Mucosa of gallbladder (tissue), 1 donor: ENCODE measurements around the gene SLC2A3. TPM values are rescaled to one million over a fixed set of nuclear protein-coding genes. Genes with fewer than 3 reads are reported as not detected.
A peak's percentile ranks its signal among the peaks of the same experiment; 100 is the strongest.
"Not testable (repeated sequence)": the region's sequence is repeated elsewhere in the genome, so short reads cannot be mapped to it uniquely, and the experiment has no call there.

Experiments used
- DNase-seq: peaks from one replicate; pipeline ENCODE4 v3.0.0-alpha.2; 2020; ENCODE audit warnings: low spot score
- total RNA-seq: library from RNA; stranded (reverse); gene quantifications from one replicate; pipeline ENCODE4 v1.2.1, GENCODE V29; 2021
- donor health status: DM: no; HTN: no; CAD: no.

SLC2A3 gene
- total RNA-seq, 1 donor from 2014 or later, result 50.6 TPM

- DNase-seq, result no peak
These were observed 19.1 kb downstream of the SLC2A3 start for GRCh38 chr12:7916936-7917335.

DNA sequence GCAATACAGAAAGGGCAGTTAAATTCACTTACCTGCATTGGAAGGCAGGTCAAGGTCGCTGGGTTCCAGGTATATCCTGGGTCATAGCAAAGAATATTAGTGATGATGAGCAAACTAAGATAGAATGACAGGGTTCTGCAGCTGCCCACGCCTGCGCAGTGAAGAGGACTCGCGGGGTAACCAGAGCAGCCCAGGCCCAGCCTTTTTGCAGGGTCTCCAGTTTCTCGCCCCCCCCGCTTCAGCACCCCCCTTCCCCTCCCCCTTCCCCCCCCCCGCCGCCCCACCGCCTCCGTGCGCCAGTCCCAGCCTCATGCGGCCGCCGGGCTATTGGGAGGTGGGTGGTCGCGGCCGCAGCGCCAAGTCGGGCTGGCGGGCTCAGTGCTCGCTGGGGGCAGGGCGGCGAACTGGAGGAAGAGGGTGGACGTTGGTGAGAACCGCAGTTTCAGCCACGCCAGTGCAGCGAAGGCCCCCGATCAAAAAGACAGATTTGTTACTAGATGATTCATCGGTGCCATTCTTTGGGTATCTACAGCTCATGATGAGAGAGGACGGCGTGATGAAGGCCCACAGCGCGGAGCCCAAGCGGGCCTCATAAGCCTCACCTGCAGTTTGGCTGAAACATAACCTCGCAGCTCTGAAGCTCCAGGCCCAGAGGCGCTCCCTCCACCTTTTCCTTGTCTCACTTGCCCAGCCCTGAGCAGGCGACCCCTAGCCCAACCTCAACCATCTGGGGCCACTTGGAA is 20.2 kb downstream of the SLC2A3 start:
- no peak for DNase-seq

DNA sequence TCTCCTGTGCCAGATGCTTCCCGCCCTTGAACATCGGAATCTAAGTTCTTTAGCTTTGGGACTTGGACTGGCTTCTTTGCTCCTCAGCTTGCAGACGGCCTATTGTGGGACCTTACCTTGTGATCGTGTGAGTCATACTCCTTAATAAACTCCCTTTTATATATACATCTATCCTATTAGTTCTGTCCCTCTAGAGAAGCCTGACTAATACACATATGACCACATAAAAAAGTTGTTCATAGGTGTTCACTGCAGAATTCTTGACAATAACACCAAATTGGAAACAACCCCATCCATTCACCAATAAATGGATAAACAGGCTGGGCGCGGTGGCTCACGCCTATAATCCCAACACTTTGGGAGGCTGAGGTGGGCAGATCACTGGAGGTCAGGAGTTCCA is 25.9 kb downstream of the SLC2A3 start:
- DNase-seq, result not testable (repeated sequence)

DNA sequence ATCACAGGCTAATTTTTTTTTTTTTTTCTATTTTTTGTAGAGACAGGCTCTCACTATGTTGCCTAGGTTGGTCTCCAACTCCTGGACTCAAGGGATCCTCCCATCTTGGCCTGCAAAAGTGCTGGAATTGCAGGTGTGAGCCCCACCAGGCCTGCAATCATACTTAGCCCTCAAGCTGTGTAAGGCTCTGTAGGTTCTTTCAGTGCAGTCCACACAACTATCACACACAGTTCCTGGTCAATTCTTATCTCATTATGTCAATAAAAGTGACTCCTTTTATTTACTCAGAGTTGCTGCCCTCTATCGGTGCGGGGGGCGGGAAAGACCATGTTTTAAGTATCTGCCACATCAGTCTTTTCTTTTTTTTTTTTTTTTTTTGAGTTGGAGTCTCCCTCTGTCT is 29.0 kb downstream of the SLC2A3 start:
- DNase-seq, result peak; percentile 67

DNA sequence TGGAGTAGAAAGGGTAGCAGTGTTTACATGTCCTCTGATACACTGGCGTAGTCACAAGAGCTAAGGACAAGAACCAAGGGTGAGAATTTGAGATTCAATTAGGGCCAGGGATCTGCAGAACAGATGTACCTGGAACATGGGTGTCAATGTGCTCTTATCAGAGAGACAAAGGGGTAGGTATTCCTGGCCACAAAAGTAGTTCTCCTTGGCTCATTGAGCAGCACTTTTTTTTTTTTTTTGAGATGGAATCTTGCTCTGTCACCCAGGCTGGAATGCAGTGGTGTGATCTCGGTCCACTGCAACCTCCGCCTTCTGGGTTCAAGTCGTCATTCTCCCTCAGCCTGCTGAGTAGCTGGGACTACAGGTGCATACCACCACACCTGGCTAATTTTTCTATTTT is 29.7 kb downstream of the SLC2A3 start:
- not testable (repeated sequence) for DNase-seq

GRCh38 chr12:7905600-7906125 is 30.3 kb downstream of the SLC2A3 start:
- DNase-seq, result not testable (repeated sequence)

DNA sequence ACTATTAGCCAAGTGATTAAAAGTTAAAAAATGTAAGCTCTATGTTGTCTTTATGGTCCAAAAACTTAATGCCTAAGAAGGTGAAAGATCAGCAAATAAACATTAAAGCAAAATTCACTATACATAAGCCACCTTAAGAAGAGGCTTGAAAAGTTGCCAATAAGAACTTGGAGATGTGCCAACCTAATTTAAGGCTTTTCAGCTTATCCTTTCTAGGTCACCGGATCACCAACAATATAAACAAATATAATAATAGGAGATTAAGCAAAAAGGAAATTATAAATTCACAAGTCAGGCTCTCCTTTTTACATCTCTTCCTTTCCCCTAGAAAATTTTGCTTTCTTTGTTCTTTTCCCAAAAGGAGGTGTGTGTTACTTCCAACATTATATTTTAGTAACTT is 30.9 kb downstream of the SLC2A3 start:
- DNase-seq, result no peak

DNA sequence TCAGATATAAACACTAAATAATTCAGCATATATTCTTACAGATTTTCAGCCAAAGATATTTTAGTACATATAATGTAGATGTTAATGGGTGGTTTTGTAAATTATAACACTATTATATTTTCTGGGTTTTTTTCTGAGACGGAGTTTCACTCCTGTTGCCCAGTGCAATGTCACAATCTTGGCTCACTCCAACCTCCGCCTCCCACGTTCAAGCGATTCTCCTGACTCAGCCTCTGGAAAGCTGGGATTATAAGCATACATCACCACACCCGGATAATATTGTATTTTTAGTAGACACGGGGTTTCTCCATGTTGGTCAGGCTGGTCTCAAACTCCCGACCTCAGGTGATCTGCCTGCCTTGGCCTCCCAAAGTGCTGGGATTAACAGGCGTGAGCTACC is 33.6 kb downstream of the SLC2A3 start:
- not testable (repeated sequence) for DNase-seq

DNA sequence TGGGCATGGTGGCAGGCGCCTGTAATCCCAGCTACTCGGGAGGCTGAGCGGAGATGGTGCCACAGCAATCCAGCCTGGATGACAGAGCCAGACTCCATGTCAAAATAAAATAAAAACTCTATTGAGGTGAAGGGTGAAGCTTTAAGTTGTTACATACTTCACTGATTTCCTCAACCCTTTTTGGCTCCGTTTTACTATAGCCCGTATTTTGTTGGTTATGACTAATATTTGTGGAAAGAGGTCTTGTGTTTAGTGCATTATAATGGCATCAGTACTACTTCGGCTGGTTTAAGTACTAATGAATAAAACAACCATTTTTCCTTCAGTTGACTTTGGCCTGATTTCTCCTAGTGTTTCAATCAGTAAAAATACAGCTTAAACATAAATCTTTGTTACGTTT is 36.2 kb downstream of the SLC2A3 start:
- no peak for DNase-seq

- not testable (repeated sequence) for DNase-seq
These were observed 39.3 kb downstream of the SLC2A3 start for GRCh38 chr12:7896726-7897125.

DNA sequence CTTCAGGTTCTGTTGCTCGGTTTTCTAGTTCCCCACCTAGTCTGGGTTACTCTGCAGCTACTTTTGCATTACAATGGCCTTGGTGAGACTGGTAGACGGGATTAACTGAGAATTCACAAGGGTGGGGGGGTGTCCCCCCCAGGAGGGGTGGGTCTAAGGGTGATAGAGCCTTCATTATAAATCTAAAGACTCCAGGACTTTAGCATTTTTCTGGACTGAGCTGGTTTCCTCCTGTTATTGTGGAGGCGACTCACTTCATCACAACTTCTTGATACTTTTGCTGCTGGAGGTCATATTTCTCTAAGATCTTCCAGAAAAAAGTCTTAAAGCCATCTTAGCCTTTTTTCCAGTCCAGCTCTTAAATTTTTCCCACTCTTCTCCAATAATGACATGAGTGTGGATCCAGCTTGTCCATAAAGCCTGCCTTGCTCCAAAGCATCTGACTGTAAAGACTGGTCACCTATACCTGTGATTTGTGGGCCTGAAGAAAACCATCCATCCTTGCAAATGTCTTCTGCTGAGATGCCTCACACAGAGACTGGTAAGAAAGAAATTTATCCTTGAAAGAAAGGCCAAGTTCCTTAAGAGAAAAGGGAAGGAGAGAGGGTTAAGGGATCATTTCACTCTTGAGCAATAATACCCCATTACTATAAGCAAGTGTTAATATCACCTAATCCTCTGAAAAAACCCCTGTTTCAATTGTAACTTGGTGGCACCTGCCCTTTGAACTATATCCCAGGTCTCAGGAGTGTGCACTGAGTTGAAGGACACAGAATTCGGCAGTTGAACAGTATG is 43.6 kb downstream of the SLC2A3 start:
- no peak for DNase-seq

DNA sequence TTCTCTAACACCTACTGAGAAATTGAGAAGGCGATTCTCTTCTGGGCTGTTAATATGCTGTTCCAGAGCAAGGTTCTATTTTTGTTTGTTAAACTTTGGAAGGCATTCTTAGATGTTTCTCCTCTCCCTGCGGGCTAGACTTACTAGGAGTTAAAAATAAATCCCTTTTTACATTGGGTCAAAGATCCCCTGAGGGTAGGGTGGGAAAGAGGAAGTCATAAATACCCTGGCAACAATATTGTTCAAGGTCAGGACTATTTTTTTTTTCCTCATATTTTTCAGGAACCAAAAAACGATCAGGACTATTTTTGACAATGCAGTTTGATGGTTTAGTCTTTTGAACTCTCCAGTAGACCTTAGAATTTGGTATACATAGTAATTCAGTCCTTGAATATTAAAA is 51.3 kb downstream of the SLC2A3 start:
- no peak for DNase-seq

GRCh38 chr12:7881736-7882120 is 54.3 kb downstream of the SLC2A3 start:
- not testable (repeated sequence) for DNase-seq

GRCh38 chr12:7880952-7881735 is 54.8 kb downstream of the SLC2A3 start:
- not testable (repeated sequence) for DNase-seq

GRCh38 chr12:7879246-7879645 is 56.7 kb downstream of the SLC2A3 start:
- no peak for DNase-seq

GRCh38 chr12:7877420-7877819 is 58.6 kb downstream of the SLC2A3 start:
- DNase-seq, result no peak

- DNase-seq, result no peak
These were observed 63.2 kb downstream of the SLC2A3 start, which contains the start of gene SLC2A14 for GRCh38 chr12:7872566-7873319. SLC2A14 (minus strand) TSS chr12:7872915; CDS start chr12:7869880, 3,035 bp downstream.

GRCh38 chr12:7870335-7870734 is 65.7 kb downstream of the SLC2A3 start:
- no peak for DNase-seq
